Liver (tissue), 9 donors: Measurements from ENCODE around the gene MUC21. TPM values are rescaled to one million over a fixed set of nuclear protein-coding genes. Genes with fewer than 3 reads are reported as not detected.

Experiments used
- DNase-seq: peaks from one replicate; pipeline ENCODE4 v3.0.0-alpha.2; 2017; ENCODE audit warnings: low spot score
- H3K27ac ChIP-seq, 2 donors: one replicate each; pipeline ENCODE4 v1.7.0; 2013; ENCODE audit warnings: inconsistent platforms in 2 of 2, low read length in 2 of 2, control low read depth in 1 of 2, low read depth in 1 of 2, mild to moderate bottlenecking in 1 of 2
- H3K27me3 ChIP-seq, 4 donors: one replicate each; pipeline versions ENCODE4 v1.6.1 to v1.7.0; 2013; ENCODE audit warnings: low read length in 3 of 4, inconsistent platforms in 1 of 4, mild to moderate bottlenecking in 1 of 4, moderate library complexity in 1 of 4; ENCODE audit not compliant: control insufficient read depth in 4 of 4, insufficient read depth in 4 of 4
- H3K36me3 ChIP-seq, 4 donors: one replicate each; pipeline versions ENCODE4 v1.6.1 to v1.7.0; 2013; ENCODE audit warnings: low read length in 3 of 4, mild to moderate bottlenecking in 3 of 4, low read depth in 1 of 4, moderate library complexity in 1 of 4; ENCODE audit not compliant: control insufficient read depth in 4 of 4, insufficient read depth in 3 of 4
- H3K4me1 ChIP-seq, 4 donors: one replicate each; pipeline versions ENCODE4 v1.6.1 to v1.7.0; 2013; ENCODE audit warnings: low read length in 3 of 4, mild to moderate bottlenecking in 3 of 4, moderate library complexity in 1 of 4; ENCODE audit not compliant: control insufficient read depth in 4 of 4, insufficient read depth in 4 of 4
- H3K4me3 ChIP-seq, 3 donors: one replicate each; pipeline versions ENCODE4 v1.6.1 to v1.7.0; 2013; ENCODE audit warnings: low read length in 3 of 3, control low read depth in 1 of 3, low read depth in 1 of 3, mild to moderate bottlenecking in 1 of 3
- H3K9ac ChIP-seq, 2 donors: one replicate each; pipeline ENCODE4 v1.7.0; 2013; ENCODE audit warnings: low read length in 2 of 2, mild to moderate bottlenecking in 2 of 2, moderate library complexity in 2 of 2, control low read depth in 1 of 2, low read depth in 1 of 2
- H3K9me3 ChIP-seq, 4 donors: one replicate each; pipeline versions ENCODE4 v1.6.1 to v1.7.0; 2013; ENCODE audit warnings: low read length in 3 of 4; ENCODE audit not compliant: control insufficient read depth in 4 of 4
- EGR1 ChIP-seq, 2 donors: IDR thresholded peaks; 2 replicates each; pipeline ENCODE4 v1.6.1; 2016 to 2018; ENCODE audit warnings: antibody characterized with exemption in 2 of 2, low read depth in 2 of 2
- FOXA2 ChIP-seq: IDR thresholded peaks from 2 replicates; pipeline ENCODE4 v1.6.1; 2016; ENCODE audit warnings: antibody characterized with exemption
- JUND ChIP-seq, 2 donors: IDR thresholded peaks; 2 replicates each; pipeline ENCODE4 v1.6.1; 2016; ENCODE audit warnings: antibody characterized with exemption in 2 of 2
- RAD21 ChIP-seq, 2 donors: IDR thresholded peaks; 2 replicates each; pipeline ENCODE4 v1.6.1; 2016; ENCODE audit warnings: antibody characterized with exemption in 2 of 2, mild to moderate bottlenecking in 2 of 2
- TAF1 ChIP-seq: conservative IDR thresholded peaks from 2 replicates; pipeline ENCODE4 v1.6.1; 2016; ENCODE audit warnings: antibody characterized with exemption, mild to moderate bottlenecking
- WGBS: extraction: QIAGEN DNeasy Blood & Tissue Kit; methylation state at CpG from one replicate; pipeline ENCODE4 v1.1.7; 2013; 5-methylcytosine and 5-hydroxymethylcytosine counted together
- polyA plus RNA-seq, 2 donors: library from polyadenylated mRNA; stranded (reverse) in 1 of 2; unstranded in 1 of 2; fragments of 200-250 nt in 1 of 2; fragments of >200 nt in 1 of 2; fragmentation: Nextera tagmentation in 1 of 2; extraction: Ambion mirVana in 1 of 2; gene quantifications; one replicate each; pipeline versions ENCODE4 v1.2.1 to v1.2.3, GENCODE V29; 2013 to 2015
- total RNA-seq, 2 donors: library from RNA; depleted of rRNA; stranded (reverse); fragments of >200 nt; gene quantifications; one replicate each; pipeline ENCODE4 v1.2.3, GENCODE V29; 2014
- TF ChIP-seq, protein P1 (sequence below): fragments of 150-350 bp; IDR thresholded peaks from 2 replicates; pipeline ENCODE4 v1.5.1; 2017; ENCODE audit warnings: improper control_type of control experiment, low read depth, low read length; ENCODE audit not compliant: missing input control
- TF ChIP-seq, protein P2 (sequence below): IDR thresholded peaks from 2 replicates; pipeline ENCODE4 v1.6.1; 2016; ENCODE audit warnings: antibody characterized with exemption, mild to moderate bottlenecking
- TF ChIP-seq, protein P3 (sequence below): IDR thresholded peaks from 2 replicates; pipeline ENCODE4 v1.6.1; 2016; ENCODE audit warnings: antibody characterized with exemption
- TF ChIP-seq, protein P4 (sequence below): IDR thresholded peaks from 2 replicates; pipeline ENCODE4 v1.6.1; 2016; ENCODE audit warnings: antibody characterized with exemption
- donor health status: healthy.
- donor health status: healthy.
- donor health status: healthy.
- donor health status: healthy.
- donor health status: healthy.

The MUC21 gene
- total and polyA plus RNA-seq, 4 donors, result 0.02 TPM; not detected in 3

DNA sequence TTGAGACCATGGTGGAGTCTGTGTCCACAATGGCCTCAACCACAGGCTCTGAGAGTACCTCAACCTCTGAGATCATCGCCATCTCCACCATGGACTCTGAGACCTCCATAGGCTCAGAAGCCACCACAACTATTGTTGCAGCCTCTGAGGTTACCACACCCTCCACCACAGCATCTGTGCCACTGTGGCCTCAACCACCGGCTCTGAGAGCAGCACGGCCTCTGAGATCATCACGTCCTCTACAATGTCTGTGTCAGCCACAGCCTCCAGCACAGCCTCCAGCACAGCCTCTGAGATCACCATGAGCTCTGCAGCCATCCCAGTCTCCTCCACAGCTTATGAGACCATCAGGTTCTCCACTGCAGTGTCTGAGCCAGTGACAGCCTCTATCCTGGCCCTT lies 19.4 kb upstream of the MUC21 start (continued):
- TF ChIP-seq, protein P1, sequence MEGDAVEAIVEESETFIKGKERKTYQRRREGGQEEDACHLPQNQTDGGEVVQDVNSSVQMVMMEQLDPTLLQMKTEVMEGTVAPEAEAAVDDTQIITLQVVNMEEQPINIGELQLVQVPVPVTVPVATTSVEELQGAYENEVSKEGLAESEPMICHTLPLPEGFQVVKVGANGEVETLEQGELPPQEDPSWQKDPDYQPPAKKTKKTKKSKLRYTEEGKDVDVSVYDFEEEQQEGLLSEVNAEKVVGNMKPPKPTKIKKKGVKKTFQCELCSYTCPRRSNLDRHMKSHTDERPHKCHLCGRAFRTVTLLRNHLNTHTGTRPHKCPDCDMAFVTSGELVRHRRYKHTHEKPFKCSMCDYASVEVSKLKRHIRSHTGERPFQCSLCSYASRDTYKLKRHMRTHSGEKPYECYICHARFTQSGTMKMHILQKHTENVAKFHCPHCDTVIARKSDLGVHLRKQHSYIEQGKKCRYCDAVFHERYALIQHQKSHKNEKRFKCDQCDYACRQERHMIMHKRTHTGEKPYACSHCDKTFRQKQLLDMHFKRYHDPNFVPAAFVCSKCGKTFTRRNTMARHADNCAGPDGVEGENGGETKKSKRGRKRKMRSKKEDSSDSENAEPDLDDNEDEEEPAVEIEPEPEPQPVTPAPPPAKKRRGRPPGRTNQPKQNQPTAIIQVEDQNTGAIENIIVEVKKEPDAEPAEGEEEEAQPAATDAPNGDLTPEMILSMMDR, result no peak
- no peak for TF ChIP-seq RAD21 (IDR thresholded peaks at IDR 0.05)
- TF ChIP-seq EGR1 (IDR thresholded peaks at IDR 0.05; ENCODE audit: low read depth in 2 of 2), result no peak

DNA sequence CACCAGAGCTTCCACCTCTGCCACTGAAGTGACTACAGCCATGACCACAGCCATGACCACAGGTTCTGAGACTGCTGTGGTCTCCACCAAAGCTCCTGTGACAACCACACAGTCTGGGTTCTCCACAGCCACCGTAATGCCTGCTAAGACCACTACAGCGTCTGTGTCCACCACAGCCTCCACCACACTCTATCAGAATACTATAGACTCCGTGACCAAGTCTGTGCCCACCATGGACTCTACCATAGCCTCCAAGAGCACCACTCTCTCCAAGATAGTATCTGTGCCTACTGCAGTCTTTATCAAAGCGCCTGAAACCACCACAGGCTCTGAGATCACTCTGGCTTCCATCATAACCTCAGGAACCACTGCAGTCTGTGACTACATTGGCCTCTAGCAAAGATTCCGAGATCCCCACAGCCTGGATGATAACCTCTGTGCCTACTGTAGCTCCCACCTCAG lies 18.3 kb upstream of the MUC21 start:
- no peaks in the 10 kb centered on the region for H3K27me3 ChIP-seq
- WGBS, result 86% methylated on average over 5 of the region's 5 CpGs
- H3K4me1 ChIP-seq, result no peaks in the 10 kb centered on the region

More for the DNA sequence above, 18.3 kb upstream of the MUC21 start:
- Histone ChIP-seq H3K4me3 (no peak overlapping the region), H3K36me3 (no peaks in the 10 kb centered on the region), H3K27ac (no peak overlapping the region), H3K9ac (no peak overlapping the region), H3K9me3 (no peaks in the 10 kb centered on the region)
- DNase-seq, result no peak
- TF ChIP-seq, protein P2, sequence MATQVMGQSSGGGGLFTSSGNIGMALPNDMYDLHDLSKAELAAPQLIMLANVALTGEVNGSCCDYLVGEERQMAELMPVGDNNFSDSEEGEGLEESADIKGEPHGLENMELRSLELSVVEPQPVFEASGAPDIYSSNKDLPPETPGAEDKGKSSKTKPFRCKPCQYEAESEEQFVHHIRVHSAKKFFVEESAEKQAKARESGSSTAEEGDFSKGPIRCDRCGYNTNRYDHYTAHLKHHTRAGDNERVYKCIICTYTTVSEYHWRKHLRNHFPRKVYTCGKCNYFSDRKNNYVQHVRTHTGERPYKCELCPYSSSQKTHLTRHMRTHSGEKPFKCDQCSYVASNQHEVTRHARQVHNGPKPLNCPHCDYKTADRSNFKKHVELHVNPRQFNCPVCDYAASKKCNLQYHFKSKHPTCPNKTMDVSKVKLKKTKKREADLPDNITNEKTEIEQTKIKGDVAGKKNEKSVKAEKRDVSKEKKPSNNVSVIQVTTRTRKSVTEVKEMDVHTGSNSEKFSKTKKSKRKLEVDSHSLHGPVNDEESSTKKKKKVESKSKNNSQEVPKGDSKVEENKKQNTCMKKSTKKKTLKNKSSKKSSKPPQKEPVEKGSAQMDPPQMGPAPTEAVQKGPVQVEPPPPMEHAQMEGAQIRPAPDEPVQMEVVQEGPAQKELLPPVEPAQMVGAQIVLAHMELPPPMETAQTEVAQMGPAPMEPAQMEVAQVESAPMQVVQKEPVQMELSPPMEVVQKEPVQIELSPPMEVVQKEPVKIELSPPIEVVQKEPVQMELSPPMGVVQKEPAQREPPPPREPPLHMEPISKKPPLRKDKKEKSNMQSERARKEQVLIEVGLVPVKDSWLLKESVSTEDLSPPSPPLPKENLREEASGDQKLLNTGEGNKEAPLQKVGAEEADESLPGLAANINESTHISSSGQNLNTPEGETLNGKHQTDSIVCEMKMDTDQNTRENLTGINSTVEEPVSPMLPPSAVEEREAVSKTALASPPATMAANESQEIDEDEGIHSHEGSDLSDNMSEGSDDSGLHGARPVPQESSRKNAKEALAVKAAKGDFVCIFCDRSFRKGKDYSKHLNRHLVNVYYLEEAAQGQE, result no peak
- TF ChIP-seq, protein P1, result no peak
- TF ChIP-seq RAD21 (IDR thresholded peaks at IDR 0.05) (no peak), JUND (IDR thresholded peaks at IDR 0.05) (no peak), TAF1 (no peak), FOXA2 (no peak)
- TF ChIP-seq, protein P3, sequence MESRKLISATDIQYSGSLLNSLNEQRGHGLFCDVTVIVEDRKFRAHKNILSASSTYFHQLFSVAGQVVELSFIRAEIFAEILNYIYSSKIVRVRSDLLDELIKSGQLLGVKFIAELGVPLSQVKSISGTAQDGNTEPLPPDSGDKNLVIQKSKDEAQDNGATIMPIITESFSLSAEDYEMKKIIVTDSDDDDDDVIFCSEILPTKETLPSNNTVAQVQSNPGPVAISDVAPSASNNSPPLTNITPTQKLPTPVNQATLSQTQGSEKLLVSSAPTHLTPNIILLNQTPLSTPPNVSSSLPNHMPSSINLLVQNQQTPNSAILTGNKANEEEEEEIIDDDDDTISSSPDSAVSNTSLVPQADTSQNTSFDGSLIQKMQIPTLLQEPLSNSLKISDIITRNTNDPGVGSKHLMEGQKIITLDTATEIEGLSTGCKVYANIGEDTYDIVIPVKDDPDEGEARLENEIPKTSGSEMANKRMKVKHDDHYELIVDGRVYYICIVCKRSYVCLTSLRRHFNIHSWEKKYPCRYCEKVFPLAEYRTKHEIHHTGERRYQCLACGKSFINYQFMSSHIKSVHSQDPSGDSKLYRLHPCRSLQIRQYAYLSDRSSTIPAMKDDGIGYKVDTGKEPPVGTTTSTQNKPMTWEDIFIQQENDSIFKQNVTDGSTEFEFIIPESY, result no peak
- TF ChIP-seq, protein P4, sequence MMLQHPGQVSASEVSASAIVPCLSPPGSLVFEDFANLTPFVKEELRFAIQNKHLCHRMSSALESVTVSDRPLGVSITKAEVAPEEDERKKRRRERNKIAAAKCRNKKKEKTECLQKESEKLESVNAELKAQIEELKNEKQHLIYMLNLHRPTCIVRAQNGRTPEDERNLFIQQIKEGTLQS, result no peak
